GM19463 (cell line): ENCODE measurements around the gene MICAL1.

ENCODE experiments used
- ATAC-seq: cut with Tn5 transposase; IDR thresholded peaks from one replicate; pipeline ENCODE4 v1.9.1; 2021; ENCODE audit warnings: mild to moderate bottlenecking, moderate library complexity; ENCODE audit not compliant: unreplicated experiment

MICAL1 gene, protein sequence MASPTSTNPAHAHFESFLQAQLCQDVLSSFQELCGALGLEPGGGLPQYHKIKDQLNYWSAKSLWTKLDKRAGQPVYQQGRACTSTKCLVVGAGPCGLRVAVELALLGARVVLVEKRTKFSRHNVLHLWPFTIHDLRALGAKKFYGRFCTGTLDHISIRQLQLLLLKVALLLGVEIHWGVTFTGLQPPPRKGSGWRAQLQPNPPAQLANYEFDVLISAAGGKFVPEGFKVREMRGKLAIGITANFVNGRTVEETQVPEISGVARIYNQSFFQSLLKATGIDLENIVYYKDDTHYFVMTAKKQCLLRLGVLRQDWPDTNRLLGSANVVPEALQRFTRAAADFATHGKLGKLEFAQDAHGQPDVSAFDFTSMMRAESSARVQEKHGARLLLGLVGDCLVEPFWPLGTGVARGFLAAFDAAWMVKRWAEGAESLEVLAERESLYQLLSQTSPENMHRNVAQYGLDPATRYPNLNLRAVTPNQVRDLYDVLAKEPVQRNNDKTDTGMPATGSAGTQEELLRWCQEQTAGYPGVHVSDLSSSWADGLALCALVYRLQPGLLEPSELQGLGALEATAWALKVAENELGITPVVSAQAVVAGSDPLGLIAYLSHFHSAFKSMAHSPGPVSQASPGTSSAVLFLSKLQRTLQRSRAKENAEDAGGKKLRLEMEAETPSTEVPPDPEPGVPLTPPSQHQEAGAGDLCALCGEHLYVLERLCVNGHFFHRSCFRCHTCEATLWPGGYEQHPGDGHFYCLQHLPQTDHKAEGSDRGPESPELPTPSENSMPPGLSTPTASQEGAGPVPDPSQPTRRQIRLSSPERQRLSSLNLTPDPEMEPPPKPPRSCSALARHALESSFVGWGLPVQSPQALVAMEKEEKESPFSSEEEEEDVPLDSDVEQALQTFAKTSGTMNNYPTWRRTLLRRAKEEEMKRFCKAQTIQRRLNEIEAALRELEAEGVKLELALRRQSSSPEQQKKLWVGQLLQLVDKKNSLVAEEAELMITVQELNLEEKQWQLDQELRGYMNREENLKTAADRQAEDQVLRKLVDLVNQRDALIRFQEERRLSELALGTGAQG

GRCh38 chr6:109455437-109456110, at the start of gene MICAL1:
Gene MICAL1, minus strand, starts transcription at chr6:109455772. Its CDS starts 1,576 bp downstream, at chr6:109454196.
- peak; percentile 57 for ATAC-seq

- no peak for ATAC-seq
These were observed 48.0 kb upstream of the MICAL1 start for GRCh38 chr6:109503327-109504224.

- no peak for ATAC-seq
These were observed 43.4 kb upstream of the MICAL1 start for GRCh38 chr6:109498936-109499335.

DNA sequence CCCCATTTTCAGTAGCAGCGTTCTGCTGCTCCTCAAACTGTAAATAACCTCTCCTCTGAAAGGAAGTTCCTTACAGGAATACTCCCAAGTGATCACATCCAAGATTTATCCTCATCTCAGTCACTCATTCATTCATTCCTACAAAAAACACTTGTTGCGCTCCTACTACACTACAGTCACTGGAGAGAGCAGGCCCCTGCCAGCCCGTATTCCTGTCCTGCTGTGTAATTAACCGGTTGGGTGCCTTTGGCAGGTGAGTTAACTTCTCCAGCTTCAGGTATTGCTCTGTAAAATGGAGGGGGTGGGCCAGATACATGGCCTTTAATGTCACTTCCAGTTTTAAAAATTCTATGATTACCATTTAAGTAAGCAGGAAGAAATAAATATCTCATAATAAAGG, 42.5 kb upstream of the MICAL1 start:
- ATAC-seq: no peak

DNA sequence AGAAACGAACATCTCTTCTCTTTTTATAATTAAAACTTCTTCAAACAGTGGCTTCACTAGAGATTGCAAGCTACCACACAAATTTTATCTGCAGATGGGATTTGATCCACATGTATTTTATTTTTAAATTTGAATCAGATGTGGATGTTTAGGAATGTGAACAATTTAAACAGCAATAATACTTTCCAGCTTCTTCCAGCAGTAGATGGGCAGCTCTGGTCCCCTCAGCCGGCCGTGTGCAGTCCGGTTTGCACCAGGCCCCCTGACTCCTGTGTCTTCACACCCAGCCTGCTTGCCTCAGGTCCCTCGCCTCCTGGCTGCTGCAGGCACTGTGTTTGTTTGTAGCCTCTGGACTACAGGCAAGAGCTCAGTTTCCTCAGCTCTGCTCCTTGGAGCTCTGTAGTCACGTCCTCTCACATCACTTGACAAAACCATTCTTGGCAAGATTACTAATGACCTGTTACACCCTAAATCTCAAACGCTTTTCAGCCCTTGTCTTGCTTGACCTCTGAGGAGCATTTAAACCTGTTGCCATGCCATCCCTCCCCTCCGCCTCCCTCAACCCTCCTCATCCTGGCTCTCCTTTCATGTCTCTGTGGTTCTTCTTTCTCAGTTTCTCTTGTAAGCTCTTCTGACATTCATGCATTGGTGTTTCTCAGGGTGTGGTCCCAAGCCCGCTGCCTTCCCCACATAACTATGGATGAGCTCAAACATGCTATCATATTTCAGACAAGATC, 40.6 kb upstream of the MICAL1 start:
- no peak for ATAC-seq

GRCh38 chr6:109493865-109494264, 38.3 kb upstream of the MICAL1 start:
- ATAC-seq: no peak

DNA sequence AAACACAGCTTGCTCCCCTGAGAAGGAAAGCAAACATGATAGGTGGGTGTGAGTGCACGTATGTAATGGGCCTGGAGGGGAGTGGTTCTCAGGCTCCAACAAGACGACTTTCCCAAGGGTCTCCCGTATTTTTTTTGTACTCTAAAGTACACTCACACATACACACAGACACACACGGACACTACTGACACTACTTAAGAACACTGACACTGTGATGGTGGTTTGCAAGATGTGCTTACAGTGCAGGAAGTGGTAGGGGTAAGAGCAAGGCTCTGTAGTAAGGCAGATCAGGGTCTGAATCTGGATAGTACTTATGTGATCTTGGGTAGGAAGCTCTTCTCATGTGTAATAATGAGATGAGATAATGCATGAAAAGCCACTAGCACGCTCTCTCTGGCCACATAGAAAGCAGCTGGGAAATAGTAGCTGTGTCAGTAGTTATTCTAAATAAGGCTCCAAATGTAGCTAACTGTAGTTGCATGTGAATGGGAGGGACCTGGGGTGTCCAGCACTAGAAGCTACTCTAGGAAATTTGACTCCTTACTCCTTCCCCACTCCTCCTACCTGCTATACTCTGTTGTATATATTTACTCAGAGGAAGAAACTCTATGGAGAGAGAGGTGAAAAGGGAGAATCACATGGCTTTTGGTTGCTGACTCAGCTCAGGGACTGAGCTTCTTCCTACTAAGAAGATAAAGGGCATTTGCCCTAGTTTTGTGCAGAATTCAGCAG, 35.8 kb upstream of the MICAL1 start:
- ATAC-seq: no peak

GRCh38 chr6:109490713-109491112, 35.1 kb upstream of the MICAL1 start:
- no peak for ATAC-seq

GRCh38 chr6:109488001-109488400, 32.4 kb upstream of the MICAL1 start:
- no peak for ATAC-seq

GRCh38 chr6:109486068-109486467, 30.5 kb upstream of the MICAL1 start:
- ATAC-seq: no peak

GRCh38 chr6:109485266-109485935, 29.8 kb upstream of the MICAL1 start:
- no peak for ATAC-seq

- ATAC-seq: no peak
These were observed 28.6 kb upstream of the MICAL1 start for GRCh38 chr6:109484122-109484521.

DNA sequence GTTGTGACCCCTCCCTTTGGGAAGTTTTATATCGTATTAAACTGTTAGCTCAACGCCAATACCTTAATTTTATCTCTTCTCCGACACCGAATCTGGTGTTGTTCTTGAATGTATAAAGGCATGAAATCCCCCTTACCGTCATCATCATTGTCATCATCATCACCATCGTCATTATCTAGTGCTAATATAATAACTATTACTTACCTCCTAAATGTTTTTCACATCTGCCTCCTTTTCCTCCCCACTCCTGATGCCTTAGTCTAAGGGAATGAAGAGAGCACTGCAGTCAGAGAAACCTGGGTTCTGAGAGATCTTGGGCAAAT, 28.1 kb upstream of the MICAL1 start:
- no peak for ATAC-seq

DNA sequence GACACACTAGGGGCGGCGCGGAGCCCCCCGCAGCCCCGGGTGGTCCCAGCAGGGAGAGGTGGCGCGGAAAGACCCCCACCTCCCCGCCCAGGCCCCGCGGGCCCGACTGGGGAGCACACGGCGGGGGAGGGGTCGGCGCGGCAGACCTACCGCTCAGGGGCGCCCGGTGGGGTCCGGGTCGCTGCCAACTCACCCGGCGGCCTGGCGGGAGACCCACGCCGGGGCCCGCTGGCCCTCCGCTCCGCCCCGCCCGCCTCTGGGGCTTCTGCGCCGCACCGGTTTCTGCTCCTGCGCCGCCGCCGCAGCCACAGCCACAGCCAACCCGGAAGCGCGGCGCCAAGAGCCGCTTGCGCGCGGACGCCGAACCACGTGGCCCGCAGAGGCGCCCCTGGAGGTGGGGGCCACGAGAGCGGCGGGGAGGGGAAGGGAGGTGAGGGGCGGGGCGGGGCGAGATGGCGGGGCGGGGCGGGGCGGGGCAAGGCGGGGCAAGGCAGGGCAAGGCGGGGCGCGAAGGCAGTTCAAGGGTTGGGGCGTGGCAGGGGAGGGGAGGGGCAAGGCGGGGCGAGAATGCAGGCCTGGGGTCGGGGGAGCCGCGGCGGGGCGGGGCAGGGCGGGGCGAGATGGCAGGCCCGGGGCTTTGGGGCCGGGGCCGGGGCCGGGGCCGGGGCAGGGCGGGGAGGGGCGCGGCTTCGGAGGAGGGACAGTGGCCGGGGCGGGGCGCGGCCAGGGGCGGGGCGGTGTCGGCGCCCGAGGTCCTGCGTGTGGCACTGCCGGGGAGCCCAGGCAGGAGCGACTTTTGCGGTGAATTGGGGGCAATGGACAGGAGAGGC, 27.5 kb upstream of the MICAL1 start, which contains the start of gene ZBTB24:
TSS of gene ZBTB24 (minus strand) at position 315 of the 830 bp plus-strand sequence. CDS start 1,193 bp downstream, outside the sequence.
- ATAC-seq: peak; percentile 86

- ATAC-seq: no peak
These were observed 25.5 kb upstream of the MICAL1 start for GRCh38 chr6:109480993-109481480.

DNA sequence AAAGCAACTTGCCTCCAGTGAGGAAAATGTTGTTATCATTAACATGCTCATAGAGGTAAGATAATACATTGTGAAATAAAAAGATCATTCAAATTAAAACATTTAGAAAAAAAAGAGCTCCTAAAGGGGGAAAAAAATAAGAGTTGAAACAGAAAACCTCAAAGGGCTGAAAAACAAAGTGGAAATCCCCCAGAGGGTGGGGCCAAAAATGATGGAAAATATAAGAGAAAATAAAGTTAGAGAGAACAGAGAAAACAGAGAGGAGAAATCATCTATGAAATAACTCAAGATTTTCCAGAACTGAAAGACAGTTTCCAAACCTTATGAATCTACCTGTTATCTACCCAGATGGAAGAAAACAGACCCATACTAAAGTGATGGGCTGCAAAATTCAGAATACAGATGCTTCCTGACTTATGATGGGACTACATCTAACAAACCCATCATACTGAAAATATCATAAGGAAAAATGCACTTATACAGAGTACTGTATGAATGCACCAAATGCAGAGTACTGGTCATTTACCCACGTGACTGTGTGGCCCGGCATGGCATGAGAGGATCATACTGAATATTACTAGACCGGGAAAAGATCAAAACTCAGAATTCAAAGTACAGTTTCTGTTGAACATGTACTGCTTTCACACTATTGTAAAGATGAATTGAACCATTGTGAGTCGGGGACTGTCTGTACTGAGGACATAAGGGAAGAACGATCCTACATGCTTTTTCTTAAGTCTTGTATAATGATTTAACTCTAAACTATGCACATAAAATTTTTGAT, 23.5 kb upstream of the MICAL1 start:
- ATAC-seq: no peak
